Left renal cortex interstitium (tissue), 4 donors: Measurements from ENCODE around the gene JAM2. TPM values are rescaled to one million over a fixed set of nuclear protein-coding genes. Genes with fewer than 3 reads are reported as not detected.
"Not testable (repeated sequence)": the region's sequence is repeated elsewhere in the genome, so short reads cannot be mapped to it uniquely, and the experiment has no call there.

Experiments used
- DNase-seq, 4 donors: peaks; one replicate each; pipeline ENCODE4 v3.0.0-alpha.2; 2013; ENCODE audit warnings: low read depth in 4 of 4, low spot score in 2 of 4, missing footprints in 1 of 4
- polyA plus RNA-seq, 4 donors: library from polyadenylated mRNA; unstranded; fragments of 120-200 nt; gene quantifications; one replicate each; pipeline ENCODE4 v1.2.1, GENCODE V29; 2013; ENCODE audit not compliant: insufficient read length in 4 of 4

Gene JAM2, protein sequence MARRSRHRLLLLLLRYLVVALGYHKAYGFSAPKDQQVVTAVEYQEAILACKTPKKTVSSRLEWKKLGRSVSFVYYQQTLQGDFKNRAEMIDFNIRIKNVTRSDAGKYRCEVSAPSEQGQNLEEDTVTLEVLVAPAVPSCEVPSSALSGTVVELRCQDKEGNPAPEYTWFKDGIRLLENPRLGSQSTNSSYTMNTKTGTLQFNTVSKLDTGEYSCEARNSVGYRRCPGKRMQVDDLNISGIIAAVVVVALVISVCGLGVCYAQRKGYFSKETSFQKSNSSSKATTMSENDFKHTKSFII
- 10 to 100 TPM in 3 of 4 donors, 1 to 10 TPM in 1; 9.3 to 13.5 (median 11.7) TPM for polyA plus RNA-seq

DNA sequence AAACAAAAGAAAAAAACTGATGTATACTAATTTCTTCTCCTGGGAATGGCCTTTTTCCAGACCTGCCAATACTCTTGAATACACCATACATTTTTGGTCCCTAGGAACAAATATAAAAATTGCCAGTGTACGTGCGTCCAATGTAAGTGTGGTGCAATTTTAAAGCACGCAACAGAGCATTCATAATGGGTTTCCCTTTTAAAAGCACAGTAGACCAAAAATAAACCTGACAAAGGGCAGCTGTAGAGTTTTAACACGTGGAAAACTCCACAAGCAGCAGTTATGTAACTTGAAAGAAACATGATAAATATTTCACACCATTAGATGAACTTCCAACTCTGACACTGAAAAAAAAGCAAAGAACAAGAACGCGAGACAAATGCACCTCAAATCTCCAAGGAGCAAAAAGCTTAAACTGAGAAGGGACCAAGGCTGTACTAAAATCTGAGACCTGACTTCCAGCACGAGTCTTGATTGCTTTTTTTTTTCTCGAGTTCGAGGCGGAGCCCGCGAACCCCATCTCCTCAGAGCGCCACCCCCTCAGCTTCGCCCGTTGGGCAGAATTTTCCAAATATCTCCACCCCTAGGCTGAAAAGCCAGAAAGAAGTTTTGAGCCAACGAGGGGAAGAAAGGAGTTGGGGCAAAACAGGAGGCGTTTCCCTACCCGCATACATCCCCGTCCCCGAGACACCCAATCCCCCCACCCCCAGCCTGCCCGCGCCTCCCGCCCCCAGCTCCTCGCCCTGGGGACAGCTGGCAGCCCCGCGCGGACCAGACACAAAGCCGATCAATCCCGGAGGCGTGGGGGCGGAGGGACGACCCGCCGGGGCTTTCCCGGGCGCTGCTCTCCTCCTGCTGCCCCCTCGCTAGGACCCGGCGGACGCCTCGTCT, at the start of gene JAM2:
Gene JAM2 (plus strand): TSS at position 599 of the 891 bp plus-strand sequence. CDS start 564 bp downstream, outside the sequence.
- peak; percentile 36 to 50 (median 40) for DNase-seq

DNA sequence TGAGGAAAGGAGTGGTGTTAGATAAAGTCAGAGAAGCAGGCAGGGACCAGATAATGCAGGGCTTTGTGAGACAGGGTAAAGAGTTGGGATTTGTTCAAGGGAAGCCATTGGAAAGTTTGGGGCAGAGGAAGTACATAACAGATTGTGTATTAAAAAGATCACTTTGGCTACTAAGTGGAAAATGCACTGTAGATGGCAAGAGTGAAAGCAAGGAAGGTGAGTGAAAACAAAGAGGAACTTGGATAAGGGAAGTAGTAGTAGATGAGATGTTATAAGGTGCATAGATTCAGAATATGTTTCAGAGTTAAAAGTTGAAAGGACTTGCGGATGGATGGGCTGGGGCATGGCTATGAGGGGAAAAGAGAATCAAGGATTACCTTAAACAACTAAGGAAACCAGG, 49.2 kb upstream of the JAM2 start:
- DNase-seq, result no peak

DNA sequence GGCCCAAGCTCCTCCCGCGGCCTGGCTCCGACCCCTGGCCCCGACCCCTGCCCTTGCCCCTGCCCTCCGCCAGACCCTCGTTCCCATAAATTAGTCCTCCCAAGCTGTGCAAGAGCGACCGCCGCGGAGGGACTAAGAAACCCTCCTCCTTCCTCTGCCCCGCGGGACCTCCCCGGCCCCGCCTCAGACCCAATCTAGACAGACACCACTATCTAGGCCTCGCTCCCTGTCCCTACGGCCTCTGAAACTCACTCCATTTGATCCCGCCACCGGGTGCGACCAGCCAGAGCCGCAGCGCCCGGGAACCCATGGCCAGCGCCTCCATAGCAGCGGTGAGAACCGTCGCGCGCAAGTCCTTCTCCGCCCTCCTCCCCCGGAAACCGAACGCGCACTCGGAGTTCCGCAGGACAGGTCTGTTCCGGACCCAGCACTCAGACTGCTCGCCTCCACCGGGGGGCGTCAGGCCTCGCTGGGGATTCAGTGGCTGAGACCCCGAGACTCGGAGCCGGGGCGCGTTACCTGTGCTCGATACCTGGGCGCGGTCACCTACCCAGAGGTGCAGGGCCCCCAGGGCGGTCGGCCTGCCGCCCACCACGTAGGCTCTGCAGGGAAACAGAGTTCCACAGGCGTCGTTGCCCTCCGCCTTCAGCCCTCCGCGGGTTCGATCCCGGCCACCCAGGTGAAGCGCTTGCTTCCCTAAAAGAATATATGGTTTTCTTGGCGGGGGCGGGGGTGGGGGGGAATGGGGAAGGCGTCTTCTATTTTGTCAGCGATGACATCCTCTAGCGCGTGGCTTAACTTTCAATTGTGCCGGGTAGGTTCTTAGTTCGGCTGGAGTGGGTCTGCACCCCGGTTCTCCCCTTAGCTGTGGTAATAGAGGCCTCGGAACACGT, 31.7 kb upstream of the JAM2 start, which contains the start of gene MRPL39:
Gene MRPL39 (minus strand): TSS at position 331 of the 893 bp plus-strand sequence. CDS start 6 bp downstream, at position 325.
- peak in 3 of 4 donors; percentile 73 to 86 (median 81) for DNase-seq

DNA sequence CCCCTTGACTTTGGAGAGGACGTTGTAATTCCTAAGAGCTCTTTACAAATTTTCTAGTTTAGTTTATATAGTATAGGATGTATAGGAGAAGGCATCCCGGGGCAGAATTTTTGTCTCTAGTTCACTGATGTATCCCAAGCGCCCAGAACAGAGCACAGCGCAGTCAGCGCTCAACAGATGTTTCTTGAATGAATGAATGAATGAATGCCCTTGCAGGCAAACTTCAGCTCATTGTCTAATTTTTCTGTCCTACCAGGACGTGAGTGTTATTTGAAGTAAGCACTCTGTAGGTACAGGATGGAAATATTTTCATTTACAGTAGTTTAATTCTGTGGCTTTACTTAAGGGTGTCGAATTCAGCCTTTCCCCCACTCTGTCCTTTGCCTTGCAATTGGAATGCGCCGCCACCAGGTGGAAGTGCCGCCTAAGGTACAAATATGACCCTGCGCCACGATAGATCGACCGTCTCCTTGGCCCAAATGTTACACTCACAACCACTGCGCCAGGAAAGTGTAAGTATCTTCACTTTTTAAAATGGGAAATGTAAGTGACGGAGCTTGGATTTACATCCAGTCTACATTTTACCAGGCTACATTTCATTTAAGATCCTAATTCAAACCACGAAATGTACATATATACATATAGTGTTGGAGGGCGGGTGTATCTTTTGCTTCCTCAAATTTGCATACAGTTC, 30.9 kb upstream of the JAM2 start:
- DNase-seq, result peak in 3 of 4 donors; percentile 56 to 73 (median 69)

DNA sequence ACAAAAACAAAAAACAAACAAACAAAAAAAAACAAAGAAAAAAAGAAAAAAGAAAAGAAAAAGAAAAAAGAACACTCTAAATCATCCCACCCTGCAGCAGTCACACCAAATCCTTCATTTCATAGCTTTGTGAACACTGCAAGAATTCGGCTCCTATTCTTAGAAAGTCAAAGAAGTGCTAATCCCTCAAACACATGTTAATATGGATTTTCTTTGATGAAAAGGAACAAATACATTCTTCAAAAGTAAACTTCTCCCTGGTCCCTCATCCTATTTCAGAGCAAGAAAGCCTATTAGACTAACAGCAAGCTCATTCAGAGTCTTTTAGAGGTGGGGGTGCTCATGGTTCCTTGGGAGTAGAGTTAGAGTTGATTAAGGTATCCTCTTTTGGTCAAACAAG, 24.6 kb upstream of the JAM2 start:
- DNase-seq, result no peak

DNA sequence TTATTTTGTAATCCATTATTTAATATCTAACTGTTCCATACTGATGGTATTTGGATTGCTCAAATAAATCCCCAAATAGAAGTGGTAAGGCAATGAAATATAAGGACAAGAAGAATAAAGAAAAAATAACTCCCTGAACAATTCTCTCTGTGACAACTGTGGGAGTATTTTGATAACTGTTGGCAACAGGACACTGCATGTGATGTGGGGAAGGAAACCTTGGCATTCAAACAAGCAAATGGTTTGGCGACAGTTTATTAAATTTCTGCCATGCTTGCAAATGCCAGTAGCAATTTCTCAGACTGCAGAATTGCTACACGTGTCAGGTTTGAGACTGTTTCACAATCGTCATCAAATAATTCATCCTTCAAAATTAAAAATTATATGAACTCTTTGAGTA, 23.2 kb upstream of the JAM2 start:
- DNase-seq, result no peak

DNA sequence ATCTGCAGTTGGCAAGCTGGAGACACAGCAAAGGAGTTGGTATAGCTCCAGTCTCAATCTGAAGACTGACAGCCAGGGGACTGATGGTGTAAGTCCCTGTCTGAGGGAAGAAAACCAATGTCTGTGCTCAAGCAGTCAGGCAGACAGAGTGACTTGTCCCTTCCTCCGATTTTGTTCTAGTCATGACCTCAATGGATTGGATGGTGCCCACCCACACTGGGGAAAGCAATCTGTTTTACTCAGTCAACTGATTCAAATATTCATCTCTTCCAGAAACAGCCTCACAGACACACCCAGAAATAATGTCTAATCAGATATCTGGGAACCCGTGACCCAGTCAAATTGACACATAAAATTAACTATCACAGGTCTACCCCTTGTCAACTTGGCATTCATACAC, 19.9 kb upstream of the JAM2 start:
- DNase-seq, result no peak

DNA sequence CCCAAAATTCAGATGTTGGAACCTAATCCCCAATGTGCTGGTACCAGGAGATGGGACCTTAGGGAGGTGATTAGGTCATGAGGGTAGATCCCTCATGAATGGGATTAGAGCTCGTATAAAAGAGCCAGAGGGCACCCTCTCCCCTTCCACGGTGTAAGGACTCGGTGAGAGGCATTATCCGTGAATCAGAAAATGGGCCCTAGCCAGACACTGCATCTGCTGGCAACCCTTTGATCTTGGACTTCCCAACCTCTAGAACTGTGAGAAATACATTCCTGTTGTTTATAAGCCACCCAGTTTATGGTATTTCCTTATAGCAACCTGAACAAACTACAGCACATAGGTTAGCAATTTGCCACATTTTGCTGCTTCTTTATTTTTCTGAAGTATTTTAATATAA, 14.5 kb upstream of the JAM2 start:
- DNase-seq, result no peak

DNA sequence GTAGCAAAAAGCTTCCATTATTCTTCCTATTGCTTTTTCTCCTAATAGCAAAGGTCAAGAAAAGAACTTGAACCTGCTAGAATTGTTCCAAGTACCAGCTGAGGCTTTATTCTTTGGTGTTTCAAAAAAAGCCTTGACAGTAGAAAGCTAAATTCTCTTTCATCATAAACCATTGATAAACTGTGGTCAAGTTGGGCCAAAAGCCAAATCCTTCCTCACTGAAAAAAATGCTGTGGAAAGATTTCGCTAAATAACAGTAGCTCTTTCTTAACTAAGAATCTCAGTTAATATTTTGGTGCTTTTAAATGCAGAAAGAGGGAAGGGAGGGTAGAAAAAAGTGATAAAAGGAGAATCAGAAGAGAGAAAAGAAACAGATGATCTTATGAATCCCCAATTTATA, 14.0 kb upstream of the JAM2 start:
- DNase-seq, result no peak

DNA sequence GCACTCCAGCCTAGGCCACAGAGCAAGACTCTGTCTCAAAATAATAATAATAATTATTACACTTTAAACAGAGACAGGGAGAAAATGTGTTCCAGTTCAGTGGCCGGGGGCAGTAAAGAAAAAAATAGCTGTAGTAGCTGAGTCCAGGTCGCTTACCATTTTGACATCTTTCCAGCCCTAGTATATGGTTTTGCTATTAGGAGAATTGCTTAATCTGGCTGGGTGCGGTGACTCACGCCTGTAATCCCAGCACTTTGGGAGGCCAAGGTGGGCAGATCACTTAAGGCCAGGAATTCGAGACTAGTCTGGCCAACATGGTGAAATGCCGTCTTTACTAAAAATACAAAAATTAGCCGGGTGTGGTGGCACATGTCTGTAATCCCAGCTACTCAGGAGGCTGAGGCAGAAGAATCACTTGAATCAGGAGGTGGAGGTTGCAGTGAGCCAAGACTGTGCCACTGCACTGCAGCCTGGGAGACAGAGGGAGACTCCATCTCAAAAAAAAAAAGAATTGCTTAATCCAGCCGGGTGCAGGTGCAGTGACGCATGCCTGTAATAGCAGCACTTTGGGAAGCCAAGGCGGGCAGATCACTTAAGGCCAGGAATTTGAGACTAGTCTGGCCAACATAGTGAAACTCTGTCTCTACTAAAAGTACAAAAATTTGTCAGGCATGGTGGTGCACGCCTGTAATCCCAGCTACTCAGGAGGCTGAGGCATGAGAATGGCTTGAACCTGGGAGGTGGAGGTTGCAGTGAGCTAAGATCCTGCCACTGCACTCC, 13.1 kb upstream of the JAM2 start:
- not testable (repeated sequence) for DNase-seq

DNA sequence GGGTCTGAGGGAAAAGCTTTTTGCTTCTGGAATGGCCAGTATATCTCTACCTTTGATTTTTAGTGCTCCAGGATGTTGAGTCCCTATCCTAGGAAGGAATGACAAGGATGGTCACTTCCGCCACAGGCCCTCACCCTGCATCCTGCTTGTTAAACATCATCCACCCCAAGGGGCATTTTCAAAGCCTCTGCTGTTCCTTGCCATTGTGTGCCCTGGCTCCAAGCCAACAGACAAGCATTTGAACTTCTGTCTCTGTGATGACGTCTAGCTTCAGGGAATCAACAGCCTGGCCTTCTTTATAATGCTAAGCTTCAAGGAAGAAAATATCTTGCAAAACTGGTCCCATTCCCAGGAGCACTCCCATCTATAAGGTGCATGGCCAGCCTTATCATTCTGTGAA, 12.3 kb upstream of the JAM2 start:
- DNase-seq, result no peak

DNA sequence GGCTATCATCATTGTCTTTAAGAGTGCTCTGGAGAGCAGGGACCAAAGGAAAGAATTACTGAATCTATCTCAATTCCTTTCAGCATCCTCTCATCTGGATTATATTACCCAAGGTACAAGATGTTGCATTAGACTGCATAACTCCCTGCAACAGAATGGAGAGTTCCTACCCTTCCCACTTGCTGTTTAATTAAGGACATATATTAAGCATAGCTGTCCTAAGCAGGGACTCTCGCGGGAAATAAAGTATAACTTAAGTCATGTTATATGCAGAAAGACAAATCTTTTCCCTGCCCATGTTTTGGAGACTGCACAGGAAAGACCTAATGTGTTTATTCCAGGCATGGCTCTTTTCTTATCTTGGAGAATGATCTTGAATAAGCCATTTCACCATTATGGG, 6.8 kb upstream of the JAM2 start:
- no peak for DNase-seq

DNA sequence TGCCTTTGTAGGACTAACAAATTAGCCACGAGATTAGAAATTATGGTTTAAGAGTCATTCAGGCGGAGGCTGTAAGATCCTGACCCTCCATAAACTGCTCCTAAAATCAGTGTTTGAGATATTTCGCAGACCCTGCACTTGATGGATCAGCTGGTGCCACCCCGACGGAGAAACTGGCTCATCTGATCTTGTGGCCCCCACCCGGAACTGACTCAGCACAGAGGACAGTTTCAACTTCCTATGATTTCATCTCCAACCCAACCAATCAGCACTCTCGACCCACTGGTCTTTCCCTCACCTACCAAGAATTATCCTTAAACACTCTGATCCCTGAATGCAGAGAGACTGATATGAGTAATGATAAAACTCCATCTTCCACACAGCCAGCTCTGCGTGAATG, 3.7 kb upstream of the JAM2 start:
- DNase-seq, result no peak

DNA sequence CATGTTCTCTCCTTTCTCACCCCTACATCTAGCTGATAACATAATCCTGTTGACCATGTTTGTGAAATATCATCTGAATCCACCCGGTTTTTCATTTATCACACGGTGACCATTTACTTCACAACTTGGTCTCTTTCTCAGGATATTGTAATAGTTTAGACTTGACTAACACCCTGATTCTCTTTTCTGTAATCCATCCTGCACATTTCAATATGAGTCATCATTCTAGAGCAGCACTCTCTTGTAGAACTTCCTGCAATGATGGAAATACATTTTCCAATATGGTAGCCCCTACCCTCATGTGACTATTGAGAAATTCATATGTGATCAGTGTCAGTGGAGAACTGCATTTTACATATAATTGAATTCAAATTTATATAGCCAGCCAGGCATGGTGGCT, 2.3 kb upstream of the JAM2 start:
- DNase-seq, result no peak

DNA sequence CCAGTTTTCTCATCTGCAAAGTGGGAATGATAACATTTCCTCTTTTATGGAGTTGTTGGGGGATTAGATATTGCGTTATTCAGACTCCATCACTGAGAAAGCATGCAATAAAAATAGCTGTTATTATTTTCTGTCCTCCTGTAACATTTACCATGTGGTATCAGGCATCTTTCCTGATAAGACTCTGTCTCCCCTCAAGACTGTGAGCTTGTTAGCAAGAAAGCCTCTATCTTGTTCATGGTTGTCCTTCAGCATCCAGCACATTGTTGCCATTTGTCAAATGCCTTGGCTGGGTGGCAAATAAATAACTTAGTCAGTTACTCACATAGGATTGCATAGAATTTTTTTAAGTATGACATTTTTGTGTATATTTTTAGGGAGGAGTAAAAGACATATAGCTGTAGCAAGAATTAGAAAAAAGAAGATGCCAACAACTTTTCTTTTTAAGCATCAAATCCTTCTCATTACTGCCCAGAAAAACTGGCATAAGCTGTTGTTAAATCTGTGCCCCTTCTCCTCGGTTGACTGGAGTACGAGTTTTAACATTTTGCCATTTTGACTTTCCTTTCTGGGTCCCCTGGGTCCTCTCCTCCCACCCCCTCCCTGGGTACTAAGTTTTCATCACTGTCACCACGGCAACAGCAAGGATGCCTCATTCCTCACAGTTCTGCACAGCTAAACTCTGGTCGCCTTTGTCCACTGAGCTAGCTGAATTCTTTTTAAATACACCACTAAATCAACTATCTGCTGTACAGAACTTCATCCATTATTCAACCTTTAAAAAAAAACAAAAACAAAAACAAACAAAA, 1.0 kb upstream of the JAM2 start:
- DNase-seq, result peak in 1 of 4 donors; percentile 3

DNA sequence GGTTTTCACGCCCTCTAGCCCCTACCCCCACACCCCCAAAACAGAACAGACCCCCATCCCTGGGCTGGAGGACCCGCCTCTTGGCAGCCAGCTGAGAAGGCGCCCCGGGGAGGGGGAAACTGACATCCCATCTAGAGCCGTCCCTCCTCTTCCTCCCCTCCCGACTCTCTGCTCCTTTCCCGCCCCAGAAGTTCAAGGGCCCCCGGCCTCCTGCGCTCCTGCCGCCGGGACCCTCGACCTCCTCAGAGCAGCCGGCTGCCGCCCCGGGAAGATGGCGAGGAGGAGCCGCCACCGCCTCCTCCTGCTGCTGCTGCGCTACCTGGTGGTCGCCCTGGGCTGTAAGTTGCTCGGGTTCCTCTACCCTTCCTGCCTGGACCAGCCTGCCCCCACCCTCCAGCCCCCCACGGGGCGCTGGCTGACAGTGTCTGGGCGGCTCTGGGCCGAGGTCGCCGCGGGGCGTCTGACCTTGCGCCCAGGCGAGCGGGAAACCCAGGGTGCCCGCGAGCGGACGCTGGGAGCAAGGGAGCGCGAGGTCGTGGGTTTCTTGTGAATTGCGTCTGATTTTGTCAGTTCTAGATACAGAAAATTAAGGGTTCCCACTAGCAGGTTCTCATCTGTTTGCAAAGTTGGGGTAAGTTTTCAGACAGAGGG, 618 bp downstream of the JAM2 start:
- peak; percentile 27 to 47 (median 30) for DNase-seq

DNA sequence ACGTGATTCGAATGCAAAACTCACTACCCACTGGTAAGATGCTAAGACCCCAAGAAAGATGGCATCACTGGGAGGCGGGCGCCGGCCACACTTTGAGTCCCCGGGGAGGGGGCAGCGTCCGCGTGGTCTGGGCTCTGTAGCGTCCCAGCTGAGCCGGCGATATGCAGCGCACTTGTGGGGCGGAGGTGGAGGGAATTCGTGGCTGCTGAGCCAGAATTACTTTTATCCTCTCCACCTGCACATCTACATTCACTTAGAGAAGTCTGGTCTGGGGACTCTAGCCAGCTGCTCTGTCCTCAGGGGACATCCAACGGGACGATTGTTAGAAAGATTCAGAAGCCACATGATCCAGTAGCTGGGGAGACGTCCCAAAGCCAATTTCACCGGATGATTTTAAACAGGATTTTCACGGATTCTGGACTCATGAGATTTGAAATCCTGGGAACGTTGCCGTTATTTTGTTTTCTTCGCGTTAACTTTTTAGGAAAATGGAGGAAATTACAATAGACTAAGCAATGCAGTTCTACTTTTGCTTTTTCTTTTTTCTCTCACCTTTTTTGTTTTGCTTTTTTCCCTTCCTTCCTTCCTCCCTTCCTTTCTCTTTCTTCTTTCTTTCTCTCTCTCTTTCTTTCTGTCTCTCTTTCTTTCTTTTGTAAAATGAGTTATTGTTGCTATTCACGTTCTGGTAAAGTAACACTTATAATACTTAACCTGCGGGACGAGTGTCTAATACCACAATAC, 1.3 kb downstream of the JAM2 start:
- peak in 3 of 4 donors; percentile 9 to 43 (median 41) for DNase-seq
